Measurements from ENCODE around the gene PCDH9.
"Not testable (repeated sequence)": the region's sequence is repeated elsewhere in the genome, so short reads cannot be mapped to it uniquely, and the experiment has no call there.

PCDH9 gene

DNA sequence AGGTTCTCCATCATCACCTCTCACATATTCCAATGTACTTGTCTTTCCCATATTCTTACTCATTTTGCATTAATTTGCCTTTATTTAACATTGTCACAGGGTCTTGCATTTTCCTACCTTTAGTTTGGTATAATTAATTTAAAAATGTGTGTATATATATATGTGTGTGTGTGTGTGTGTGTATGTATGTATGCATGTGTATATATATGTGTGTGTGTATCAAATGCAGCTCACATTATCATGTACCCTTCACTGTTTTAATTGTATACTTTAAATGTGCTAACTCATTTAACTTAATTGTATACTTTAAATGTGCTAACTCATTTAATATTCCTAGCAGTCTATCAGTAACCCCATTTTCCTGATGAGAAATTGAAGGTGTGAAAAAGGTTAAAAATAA is 104.5 kb downstream of the PCDH9 start:
- no peak for DNase-seq (ENCODE audit: low read depth in 3 of 3)

DNA sequence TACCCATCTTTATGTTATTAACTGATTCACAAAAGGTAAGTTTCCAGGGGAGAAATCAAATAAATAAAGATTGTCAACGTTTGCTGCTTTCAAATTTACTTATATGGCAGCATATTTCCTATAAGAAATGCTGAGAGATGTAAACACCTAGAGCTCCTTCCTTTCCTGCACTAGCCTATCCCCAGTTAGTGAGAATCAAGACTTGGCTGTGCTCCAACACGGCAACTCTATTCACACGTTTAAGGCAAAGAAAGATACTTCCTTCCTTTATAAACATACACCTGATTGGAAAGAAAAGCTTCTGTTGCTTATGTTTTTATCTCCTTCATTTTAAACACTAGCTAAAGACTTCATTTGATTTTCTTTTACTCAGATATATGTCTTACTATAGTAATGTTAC is 107.0 kb downstream of the PCDH9 start:
- DNase-seq (ENCODE audit: low read depth in 3 of 3), result no peak

DNA sequence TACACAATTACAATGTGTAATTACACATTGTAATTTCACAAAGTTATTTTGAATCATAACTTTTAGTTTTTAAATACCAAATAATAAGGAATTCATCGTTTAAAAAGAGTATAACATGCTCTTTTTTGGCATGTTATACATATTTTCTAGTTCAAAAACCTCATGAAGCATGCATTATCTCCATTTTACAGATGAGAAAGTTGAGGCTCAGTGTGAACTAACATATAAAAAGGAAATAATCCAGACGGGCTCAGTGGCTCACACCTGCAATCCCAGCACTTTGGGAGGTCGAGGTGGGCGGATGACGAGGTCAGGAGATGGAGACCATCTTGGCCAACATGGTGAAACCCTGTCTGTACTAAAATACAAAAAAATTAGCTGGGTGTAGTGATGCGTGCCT is 107.9 kb downstream of the PCDH9 start:
- no peak for DNase-seq (ENCODE audit: low read depth in 3 of 3)

DNA sequence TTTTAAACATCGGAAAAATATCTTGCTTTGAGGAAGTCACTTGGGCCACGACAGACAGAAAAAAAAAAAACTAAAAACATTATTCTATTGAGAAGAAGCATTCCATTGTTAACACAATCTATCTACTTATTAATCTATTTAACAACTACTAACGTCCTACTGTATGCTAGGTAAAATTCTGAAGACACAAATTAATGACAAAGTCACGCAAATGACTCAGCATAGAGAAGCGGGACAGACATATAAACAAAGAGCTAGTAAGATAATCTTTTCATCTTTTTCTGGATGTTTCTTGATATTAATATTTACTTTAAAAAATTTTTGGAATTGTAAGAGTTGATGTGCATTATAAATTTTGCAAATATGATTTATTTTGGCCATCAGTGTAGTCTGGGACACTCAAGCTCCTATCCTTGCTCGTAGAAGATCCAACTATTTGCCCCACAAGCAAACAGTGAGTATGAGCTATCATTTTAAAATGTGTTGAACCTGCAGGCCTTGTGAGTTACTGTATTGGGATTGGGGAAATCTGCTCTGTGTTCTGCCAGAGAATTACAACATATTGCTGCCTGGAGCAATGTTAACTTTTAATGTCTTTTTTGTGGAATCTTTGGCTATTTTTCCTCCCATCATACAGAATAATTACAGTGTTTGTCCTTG is 109.1 kb downstream of the PCDH9 start:
- no peak for DNase-seq (ENCODE audit: low read depth in 3 of 3)

DNA sequence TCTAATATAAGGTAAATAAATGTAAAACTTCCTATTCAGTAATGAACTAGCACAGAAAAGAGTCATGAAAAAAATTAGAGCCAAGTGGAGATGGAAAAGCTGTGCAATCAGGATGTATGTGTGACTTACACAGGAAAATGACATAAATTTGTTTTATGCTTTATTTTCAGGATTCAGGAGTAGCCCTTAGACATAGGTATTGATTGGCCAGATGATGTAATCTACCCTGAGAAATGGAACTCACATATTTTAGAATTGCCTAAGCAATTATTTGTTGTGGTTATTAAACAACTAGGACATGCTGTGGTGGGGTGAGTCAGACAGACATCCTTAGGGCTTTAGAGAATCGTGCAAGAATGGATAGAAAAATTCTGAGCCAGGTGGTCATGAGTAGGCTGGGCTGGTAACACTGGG is 110.6 kb downstream of the PCDH9 start:
- DNase-seq (ENCODE audit: low read depth in 3 of 3), result no peak

DNA sequence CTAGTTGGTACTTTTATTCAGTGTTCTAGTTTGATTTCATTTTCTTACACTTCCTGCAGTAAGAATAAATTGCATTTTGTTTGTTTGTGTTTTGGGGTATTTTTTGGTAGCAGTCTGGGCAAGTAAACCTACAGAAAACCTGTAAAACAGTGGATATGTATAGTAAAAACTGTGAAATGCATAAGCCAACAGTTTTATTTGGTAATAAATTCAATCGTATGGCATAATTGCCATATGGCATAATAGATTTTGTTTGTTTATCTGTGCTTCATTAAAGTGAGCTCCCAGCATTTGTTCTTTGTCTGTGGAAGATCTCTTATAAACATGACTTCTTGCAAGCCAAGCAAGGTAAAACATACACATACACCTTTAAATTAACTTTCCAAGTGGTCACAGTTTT is 111.9 kb downstream of the PCDH9 start:
- no peak for DNase-seq (ENCODE audit: low read depth in 3 of 3)

DNA sequence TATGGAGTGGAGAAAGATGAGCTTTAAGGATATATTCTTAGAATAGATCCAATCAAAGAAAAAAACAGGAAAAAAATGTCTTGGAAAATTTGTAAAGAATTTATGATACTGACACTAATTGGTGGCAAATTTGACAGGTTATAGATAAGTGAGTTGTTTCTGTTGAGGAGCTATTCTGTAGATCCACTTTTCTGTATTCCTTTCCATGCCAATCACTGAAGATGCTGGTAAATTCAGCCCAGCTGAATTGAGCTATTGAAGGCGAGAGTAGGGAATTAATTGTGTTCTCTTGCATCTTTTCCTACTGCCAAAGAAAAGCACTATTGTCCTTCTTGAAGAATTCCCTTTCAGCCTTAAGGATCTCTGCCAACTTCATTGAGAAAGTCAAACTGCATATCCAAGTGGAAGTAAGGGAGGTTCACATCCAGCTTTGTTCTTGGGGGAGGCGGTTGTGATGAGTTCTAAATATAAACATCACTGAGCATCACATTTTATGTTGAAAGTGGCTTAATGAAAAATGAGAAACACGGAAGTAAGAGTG is 113.1 kb downstream of the PCDH9 start:
- DNase-seq (ENCODE audit: low read depth in 3 of 3), result no peak

DNA sequence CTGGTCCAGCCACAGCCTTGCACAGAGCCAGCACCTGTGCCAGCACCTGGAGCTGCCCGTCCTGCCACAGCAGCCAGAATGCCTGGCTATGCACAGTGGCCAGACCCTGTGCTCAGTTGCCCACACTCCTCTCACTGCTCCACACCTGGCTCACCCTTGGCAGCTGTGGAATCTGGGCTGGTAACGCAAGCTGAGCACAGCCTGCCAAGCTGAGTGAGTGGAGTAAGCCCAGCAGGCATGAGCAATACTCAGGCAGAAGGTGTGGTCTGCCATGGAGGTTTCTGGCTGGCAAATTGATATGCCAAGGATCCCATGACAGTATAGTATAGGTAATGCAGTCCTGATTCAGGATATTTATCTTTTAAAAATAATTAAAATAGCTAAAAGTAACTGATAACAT is 122.2 kb downstream of the PCDH9 start:
- no peak for DNase-seq (ENCODE audit: low read depth in 3 of 3)

DNA sequence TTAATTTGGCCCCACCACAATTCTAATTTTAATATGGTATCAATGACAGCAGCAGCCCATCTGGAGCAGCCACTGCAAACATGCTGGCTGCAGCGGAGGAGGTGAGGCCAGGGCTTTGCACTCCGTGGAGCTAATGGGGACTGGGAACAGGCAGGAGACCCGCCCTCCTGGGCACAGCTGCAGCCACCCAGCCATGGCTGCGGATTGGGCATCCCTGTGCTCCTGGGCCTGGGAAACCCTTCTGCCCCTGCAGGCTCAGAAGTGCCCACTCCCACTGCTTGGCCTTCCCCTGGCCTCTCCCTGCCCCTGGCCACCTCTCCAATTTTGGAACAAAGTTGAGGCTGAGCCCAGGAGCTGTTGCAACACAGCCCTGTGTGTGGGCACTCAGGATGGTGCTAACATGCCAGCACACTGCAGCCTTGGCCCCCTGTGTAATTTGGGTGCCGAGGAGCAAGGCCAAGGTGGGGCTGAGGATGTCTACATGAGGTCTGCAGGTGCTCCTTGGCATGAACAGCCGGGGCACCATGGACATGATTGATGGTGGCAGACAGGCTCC is 123.6 kb downstream of the PCDH9 start:
- no peak for DNase-seq (ENCODE audit: low read depth in 3 of 3)

DNA sequence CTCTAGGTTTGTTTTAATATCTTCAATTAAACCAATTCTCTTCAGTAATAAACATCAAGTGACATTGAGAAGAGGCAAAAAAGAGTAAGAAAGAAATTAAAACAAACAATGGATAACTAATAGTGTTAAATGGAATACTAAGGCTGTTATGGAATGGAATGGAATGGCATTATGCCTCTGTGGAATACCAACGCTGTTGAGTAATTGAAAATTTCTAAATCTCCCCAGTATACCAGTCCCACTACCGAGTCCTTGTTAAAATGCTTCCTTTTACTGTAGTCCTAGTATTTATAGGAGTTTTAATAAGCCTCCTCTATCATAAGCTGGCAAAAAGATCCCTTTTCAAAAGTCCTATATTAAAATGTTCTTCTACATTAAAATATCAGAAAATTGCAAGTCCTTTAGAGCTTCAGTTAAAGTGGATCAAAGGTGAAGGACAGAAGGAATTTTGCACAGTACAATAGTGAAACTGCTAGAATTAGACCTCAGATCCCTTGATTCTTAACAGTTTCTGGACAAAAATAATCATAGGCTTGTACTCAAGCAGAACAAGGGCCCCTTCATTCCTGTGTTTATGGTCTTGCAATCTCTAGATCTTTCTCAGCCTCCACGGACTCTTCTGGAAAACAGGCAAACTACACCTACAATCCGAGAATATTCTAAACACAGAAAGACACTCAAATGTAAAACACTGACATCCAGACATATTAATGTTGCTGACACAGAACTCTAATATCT is 128.2 kb downstream of the PCDH9 start:
- DNase-seq (ENCODE audit: low read depth in 3 of 3), result no peak

DNA sequence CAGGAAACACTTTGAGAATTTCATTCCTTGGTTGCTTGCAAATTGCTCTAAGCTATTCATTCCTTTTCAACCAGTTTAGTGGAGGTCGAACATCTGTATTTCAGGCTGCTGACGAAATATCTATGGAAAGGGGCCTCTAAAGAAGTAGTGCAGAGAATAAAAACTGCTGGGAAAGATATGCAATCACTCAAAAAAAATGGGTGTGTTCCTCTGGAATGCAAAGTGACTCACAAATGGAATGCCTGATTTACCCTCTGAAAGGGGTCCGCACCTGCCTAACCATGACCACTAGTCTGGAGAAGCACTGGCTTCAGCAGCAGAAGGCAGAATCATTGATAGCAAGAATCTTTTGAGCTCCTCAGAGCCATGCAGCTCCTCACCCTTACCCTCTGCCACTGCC is 129.4 kb downstream of the PCDH9 start:
- DNase-seq (ENCODE audit: low read depth in 3 of 3), result no peak

DNA sequence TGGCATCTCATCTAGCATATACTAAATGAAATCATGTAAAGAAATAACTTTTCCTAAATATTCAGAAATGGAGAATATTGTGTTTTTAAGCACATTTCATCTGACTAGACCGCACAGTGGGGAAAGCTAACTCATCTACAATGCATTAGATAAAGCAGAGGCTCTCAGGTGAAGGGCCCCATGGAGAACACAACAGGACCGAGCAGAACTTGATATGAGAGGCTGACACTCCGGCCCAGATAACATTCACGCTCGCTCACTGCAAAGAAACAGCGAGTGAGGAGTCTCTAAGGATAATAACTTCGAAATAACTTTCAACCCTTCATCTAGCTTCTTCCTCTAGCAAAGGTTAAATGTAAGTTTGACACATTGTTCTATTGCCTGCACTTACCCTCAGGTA is 130.6 kb downstream of the PCDH9 start:
- no peak for DNase-seq (ENCODE audit: low read depth in 3 of 3)

DNA sequence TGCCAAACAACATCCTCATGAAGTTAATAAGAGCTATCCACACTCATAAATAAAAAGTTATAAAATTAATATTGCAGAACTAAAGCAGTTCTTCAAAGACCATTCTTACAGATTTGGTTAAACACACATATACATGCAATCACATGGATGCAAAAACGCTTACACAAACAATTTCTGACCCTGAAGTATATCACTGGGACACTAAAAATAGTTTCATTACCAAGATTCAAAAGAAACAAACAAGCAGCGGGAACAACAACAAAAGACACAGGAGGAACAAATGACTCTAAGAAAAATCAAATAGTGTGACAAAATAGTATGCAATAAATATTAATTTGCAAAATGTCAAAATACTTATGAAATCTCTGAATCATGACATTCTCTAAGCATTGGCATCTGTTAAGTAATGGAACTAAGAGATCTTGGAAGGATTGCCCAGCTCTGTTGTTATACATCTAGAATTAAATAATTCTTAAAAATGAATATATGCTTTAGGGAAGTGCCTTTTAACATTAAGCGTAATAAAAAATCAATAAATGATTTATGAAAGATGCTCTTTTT is 132.2 kb downstream of the PCDH9 start:
- no peak for DNase-seq (ENCODE audit: low read depth in 3 of 3)

DNA sequence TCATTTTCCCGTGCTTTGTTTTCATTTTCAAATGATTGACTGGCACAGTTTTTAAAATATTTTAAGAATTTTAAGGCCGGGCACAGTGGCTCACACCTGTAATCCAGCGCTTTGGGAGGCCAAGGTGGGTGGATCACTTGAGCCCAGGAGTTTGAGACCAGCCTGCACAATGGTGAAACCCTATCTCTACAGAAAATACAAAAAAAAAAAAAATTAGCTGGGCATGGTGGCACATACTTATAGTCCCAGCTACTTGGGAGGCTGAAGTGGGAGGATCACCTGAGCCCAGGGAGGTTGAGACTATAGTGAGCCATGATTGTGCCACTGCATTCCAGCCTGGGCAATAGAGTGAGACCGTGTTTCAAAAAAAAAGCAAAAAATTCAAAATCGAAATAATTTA is 133.2 kb downstream of the PCDH9 start:
- DNase-seq (ENCODE audit: low read depth in 3 of 3), result not testable (repeated sequence)

DNA sequence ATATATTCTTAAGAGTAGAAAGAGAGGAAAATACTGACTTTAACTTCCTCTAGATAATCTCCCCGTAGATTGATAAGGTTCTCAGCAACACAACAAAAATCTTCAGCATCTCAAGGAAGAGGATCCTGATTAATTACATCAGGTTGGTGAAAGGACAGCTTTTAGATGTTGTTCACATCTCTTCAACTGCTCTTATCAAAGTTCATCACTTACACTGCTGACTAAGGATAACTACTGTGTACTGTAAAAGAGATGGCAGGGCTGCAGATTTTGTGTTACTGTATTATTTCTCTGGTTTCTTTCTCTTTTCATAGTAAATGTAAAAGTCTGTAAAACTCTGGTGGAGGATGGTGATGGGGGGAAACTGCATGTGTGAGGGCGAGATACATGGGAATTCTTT is 133.7 kb downstream of the PCDH9 start:
- DNase-seq (ENCODE audit: low read depth in 3 of 3), result no peak

DNA sequence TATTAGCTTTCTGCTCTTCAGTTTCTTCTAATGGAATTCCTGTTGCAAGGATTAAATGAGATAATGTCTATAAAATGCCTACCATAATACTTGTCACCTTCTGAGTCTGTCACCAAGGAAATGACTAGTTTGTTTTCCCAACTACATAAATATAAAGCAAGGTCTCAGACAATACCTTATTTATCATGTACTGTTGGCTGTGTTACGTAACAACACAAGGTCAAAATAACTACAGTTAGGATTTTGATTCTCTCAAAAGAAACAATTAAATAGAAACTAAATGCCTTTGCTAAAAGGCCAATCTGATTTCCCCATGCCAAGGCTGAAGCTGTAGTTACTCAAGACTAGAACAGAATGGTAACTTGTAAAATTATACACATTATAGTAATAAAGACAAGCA is 134.5 kb downstream of the PCDH9 start:
- no peak for DNase-seq (ENCODE audit: low read depth in 3 of 3)

DNA sequence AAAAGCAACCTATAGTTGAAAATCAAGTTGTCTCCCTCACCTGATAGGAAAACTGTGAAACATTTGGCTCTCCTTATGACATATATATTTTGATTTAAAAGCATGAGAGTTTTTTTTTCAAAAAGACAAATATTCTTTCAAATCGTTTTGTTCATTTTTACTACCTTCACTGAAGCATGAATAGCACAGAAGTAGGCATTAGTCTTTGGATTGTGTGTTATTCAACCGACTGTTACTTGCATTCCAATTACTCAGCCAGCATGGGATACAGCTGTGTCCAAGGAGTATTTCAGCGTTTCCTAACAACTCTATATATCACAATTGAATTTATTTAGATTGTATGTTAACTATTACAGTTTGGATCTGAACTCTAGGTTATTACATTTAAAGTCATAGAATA is 135.2 kb downstream of the PCDH9 start:
- DNase-seq (ENCODE audit: low read depth in 3 of 3), result no peak

DNA sequence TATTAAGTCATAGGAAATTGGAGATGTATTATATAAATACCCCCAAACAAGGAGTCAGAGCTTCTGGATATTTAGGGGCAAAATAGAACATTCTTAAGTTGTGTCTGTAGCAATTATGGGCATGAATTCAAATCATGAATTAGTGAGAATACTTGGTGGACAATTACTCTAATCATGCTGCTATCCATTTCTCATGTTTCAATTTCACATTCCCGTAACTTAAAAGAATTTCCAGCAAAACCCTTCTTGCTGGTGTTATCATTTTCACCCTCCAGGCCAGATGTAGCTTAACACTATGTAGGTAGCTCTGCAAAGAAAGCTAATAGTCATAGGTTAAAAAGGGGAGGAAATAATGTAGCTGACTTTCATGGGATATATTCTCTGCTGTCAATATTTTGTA is 136.1 kb downstream of the PCDH9 start:
- DNase-seq (ENCODE audit: low read depth in 3 of 3), result no peak

DNA sequence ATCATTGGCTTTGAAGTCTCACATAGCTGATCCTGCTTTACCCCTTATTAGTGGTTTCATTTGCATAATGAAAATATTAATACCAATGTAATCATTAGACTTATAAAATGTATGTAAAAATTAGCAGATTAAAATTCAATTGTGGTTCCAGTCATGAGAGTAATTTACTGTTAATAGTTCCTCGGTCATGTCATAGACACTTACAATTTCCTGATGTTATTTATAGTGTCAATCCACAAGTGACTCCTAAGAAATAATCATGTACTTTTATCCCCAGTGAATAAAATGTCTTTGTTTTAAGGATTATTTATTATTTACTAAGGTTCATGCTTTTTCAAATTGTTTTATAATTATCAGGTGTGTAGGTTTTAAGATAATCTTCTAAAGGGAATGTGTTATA is 138.5 kb downstream of the PCDH9 start:
- no peak for DNase-seq (ENCODE audit: low read depth in 3 of 3)

DNA sequence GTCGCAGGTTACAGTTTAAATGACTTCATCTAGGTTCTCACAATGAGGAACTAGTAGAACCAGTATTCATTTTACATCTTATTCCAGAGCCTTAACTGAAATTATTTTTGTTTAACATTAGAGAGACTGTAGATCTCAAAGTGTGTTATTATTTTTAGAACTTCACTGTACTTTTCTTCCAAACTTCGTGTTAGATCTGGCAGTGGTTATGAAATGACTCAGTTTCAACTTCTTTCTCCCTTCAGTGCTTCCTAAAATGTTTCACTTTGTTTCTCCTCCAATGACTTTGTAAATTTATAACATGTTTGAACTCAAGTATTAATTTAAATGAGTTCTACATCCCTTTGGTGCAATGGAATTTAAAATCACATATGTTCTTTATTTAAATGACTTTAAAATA is 139.3 kb downstream of the PCDH9 start:
- DNase-seq (ENCODE audit: low read depth in 3 of 3), result no peak

DNA sequence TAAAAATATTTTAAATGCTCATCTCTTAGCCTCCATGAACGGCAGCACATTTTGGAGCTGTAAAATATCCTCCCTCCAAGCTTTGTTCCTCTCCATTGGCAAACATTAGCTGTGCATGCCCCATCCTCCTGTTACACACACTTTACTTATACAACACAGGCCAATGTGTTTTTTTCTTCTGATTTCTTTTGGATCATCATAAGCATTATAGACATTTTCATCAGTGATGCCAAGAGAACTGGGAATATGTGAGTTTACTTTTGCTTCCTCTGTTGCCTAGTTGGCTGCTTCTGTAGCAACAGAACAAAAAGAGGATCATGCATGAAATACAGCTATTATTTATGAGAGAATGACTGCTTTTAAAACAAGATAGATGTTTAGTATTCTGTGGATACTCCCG is 142.6 kb downstream of the PCDH9 start:
- DNase-seq (ENCODE audit: low read depth in 3 of 3), result no peak

DNA sequence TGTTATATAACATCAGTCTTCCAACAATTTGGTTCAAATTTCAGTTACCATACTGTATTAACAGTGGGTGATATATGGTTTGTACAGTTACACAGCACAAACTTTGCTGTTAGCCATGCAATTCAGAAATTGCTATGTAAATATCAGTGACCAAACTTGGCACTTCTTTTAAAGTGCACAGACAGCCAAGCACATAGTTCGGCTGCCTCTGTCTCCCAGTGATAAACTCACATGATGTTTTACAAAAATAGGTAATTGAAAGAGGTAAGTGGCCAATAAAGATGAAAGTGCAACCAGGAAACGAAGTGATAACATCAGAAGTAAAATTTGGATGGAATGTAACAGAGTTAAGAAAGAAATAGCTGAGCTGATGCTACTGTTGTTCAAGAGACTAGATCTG is 143.9 kb downstream of the PCDH9 start:
- no peak for DNase-seq (ENCODE audit: low read depth in 3 of 3)

DNA sequence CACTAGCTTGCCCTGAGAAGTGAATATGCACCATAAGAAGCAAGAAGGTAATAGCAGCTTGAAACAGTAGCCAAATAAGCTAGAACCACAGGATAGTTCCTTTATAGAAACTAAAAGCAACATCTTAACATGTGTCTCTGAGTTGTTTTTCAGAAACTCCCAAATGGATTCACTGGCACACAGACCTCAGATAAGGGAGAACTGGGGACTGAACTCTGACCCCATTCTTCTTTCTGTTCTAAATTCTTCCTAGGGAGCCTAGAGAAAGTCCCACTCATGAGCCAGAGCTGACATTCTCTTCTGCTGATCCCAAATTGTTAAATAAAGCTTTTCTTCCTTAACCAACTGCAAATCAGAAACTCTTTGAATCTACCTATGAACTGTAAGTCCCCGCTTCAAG is 146.1 kb downstream of the PCDH9 start:
- no peak for DNase-seq (ENCODE audit: low read depth in 3 of 3)

Data from stimulated activated CD4-positive, alpha-beta T cell treated with anti-CD3 and anti-CD28 coated beads, TNF-alpha, amount 100 ng/mL, for 48 hours (primary cell).